ENCODE data around the gene ZC2HC1C. TPM values are rescaled to one million over a fixed set of nuclear protein-coding genes. Genes with fewer than 3 reads are reported as not detected.

The ZC2HC1C gene
- total and polyA plus RNA-seq, 2 donors (not counting 1 experiment from before 2014, with no cell fraction given), result 0.21 to 0.59 TPM

GRCh38 chr14:75044322-75044721, 25.1 kb upstream of the ZC2HC1C start:
- intact Hi-C loops (cut with micrococcal nuclease), result no loop called here
- no peak overlapping the region for H3K27ac Mint-ChIP-seq
- H3K9me3 ChIP-seq (ENCODE audit: control extremely low read depth in 1 of 3, control insufficient read depth in 2 of 3, insufficient read depth in 1 of 3, low read length in 2 of 3), result no peaks in the 10 kb centered on the region
- H3K4me3 ChIP-seq (ENCODE audit: control extremely low read depth in 1 of 5, extremely low read depth in 1 of 5, insufficient read depth in 1 of 5, low read depth in 2 of 5, low read length in 4 of 5), result no peak overlapping the region
- no peaks in the 10 kb centered on the region for H4K20me1 ChIP-seq (ENCODE audit: control insufficient read depth, insufficient read depth, low read length, poor library complexity, severe bottlenecking)
- no peaks in the 10 kb centered on the region for H3K27me3 Mint-ChIP-seq
- CTCF ChIA-PET, result no interaction called here
- POLR2A ChIA-PET, result no interaction called here
- H3K9me3 Mint-ChIP-seq (ENCODE audit: insufficient read depth), result no peaks in the 10 kb centered on the region
- H3K9ac ChIP-seq (ENCODE audit: low read length), result no peak overlapping the region
- no peak overlapping the region for H2AFZ ChIP-seq (ENCODE audit: insufficient read depth, low read depth, low read length, poor library complexity, severe bottlenecking)
- peaks cover 8% of the 10 kb centered on the region for H3K79me2 ChIP-seq (ENCODE audit: control insufficient read depth, insufficient read depth, low read length)
- peaks cover 0 to 10% of the 10 kb centered on the region in 2 experiments for H3K36me3 ChIP-seq (replicated peaks in 1 of 2; ENCODE audit: control extremely low read depth in 1 of 2, control insufficient read depth in 1 of 2, extremely low read depth in 1 of 2, insufficient read depth in 2 of 2, low read length in 1 of 2)
- no peaks in the 10 kb centered on the region for H3K27me3 ChIP-seq (replicated peaks in 1 of 4; ENCODE audit: control extremely low read depth in 1 of 4, control insufficient read depth in 3 of 4, insufficient read depth in 4 of 4, low read length in 3 of 4)
- no peak overlapping the region for H3K27ac ChIP-seq (ENCODE audit: low read length in 2 of 2)
- H3K4me3 Mint-ChIP-seq, result no peak overlapping the region
- no peak for ATAC-seq (ENCODE audit: low read depth)
- no peak overlapping the region for H3K4me2 ChIP-seq (replicated peaks; ENCODE audit: low read depth, low read length, poor library complexity, severe bottlenecking)
- no peak for TF ChIP-seq EZH2 (IDR thresholded peaks at IDR 0.05; ENCODE audit: borderline replicate concordance, insufficient read depth, low read depth, low read length, poor library complexity, severe bottlenecking)
- TF ChIP-seq CTCF (IDR thresholded peaks at IDR 0.05), result no peak
- H3K4me1 ChIP-seq (ENCODE audit: control insufficient read depth in 2 of 2, insufficient read depth in 2 of 2, low read length in 2 of 2), result no peaks in the 10 kb centered on the region
- DNase-seq, result no peak
- no CpG with 5 or more reads among the region's 2 CpGs for WGBS (ENCODE audit: insufficient coverage)
- H3K4me1 Mint-ChIP-seq, result peaks cover 12% of the 10 kb centered on the region

DNA sequence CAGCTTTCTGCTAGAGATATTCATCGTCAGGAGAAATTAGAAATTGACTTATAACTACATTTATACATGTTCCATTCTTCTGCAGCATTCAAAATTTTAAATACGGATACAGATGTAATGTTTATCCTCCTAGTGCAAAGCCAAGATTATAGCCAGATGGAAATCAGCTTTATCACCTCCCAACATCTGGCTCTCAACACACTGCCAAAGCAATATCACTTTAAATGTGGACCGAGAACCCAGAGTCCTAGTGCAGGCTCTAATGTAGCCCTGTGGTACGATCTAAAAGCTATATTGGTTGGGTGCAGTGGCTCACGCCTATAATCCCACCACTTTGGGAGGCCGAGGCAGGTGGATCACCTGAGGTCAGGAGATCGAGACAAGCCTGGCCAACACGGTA, 24.7 kb upstream of the ZC2HC1C start:
- Histone ChIP-seq H2AFZ (ENCODE audit: insufficient read depth, low read depth, low read length, poor library complexity, severe bottlenecking) (no peak overlapping the region), H3K27me3 (replicated peaks in 1 of 4; ENCODE audit: control extremely low read depth in 1 of 4, control insufficient read depth in 3 of 4, insufficient read depth in 4 of 4, low read length in 3 of 4) (no peaks in the 10 kb centered on the region), H3K9ac (ENCODE audit: low read length) (no peak overlapping the region), H3K9me3 (ENCODE audit: control extremely low read depth in 1 of 3, control insufficient read depth in 2 of 3, insufficient read depth in 1 of 3, low read length in 2 of 3) (no peaks in the 10 kb centered on the region), H3K4me3 (ENCODE audit: control extremely low read depth in 1 of 5, extremely low read depth in 1 of 5, insufficient read depth in 1 of 5, low read depth in 2 of 5, low read length in 4 of 5) (no peak overlapping the region), H4K20me1 (ENCODE audit: control insufficient read depth, insufficient read depth, low read length, poor library complexity, severe bottlenecking) (no peaks in the 10 kb centered on the region), H3K4me2 (replicated peaks; ENCODE audit: low read depth, low read length, poor library complexity, severe bottlenecking) (no peak overlapping the region), H3K27ac (ENCODE audit: low read length in 2 of 2) (no peak overlapping the region), H3K79me2 (ENCODE audit: control insufficient read depth, insufficient read depth, low read length) (peaks cover 8% of the 10 kb centered on the region), H3K4me1 (ENCODE audit: control insufficient read depth in 2 of 2, insufficient read depth in 2 of 2, low read length in 2 of 2) (no peaks in the 10 kb centered on the region), H3K36me3 (replicated peaks in 1 of 2; ENCODE audit: control extremely low read depth in 1 of 2, control insufficient read depth in 1 of 2, extremely low read depth in 1 of 2, insufficient read depth in 2 of 2, low read length in 1 of 2) (peaks cover 0 to 10% of the 10 kb centered on the region in 2 experiments)
- no peaks in the 10 kb centered on the region for H3K27me3 Mint-ChIP-seq
- no peaks in the 10 kb centered on the region for H3K9me3 Mint-ChIP-seq (ENCODE audit: insufficient read depth)
- DNase-seq (no peak), ATAC-seq (ENCODE audit: low read depth) (no peak)
- peaks cover 12% of the 10 kb centered on the region for H3K4me1 Mint-ChIP-seq
- intact Hi-C loops (cut with micrococcal nuclease), result no loop called here
- 73% methylated on average over 6 of the region's 8 CpGs for WGBS (ENCODE audit: insufficient coverage)
- CTCF ChIA-PET, result no interaction called here
- no peak overlapping the region for H3K4me3 Mint-ChIP-seq
- TF ChIP-seq EZH2 (IDR thresholded peaks at IDR 0.05; ENCODE audit: borderline replicate concordance, insufficient read depth, low read depth, low read length, poor library complexity, severe bottlenecking), result no peak
- TF ChIP-seq CTCF (IDR thresholded peaks at IDR 0.05), result no peak
- POLR2A ChIA-PET, result no interaction called here
- no peak overlapping the region for H3K27ac Mint-ChIP-seq
